Measurements from ENCODE around the gene SNX7. TPM values are rescaled to one million over a fixed set of nuclear protein-coding genes. Genes with fewer than 3 reads are reported as not detected.

The SNX7 gene
- total RNA-seq, 1 experiment from 2014 or later, result 111 TPM

GRCh38 chr1:98761219-98761865, 99.8 kb downstream of the SNX7 start:
- DNase-seq (ENCODE audit: low read depth in 1 of 2, low spot score in 2 of 2), result no peak
- H3K36me3 ChIP-seq, result peaks cover 4% of the 10 kb centered on the region; the same call in 1 of the 2 replicates
- no peak overlapping the region for H3K4me3 ChIP-seq
- no peaks in the 10 kb centered on the region for H3K27me3 ChIP-seq (replicated peaks)
- H3K9me3 ChIP-seq (replicated peaks), result no peaks in the 10 kb centered on the region
- H3K27ac ChIP-seq, result no peak overlapping the region
- no peaks in the 10 kb centered on the region for H3K4me1 ChIP-seq (replicated peaks)

GRCh38 chr1:98763488-98764150, 102.1 kb downstream of the SNX7 start:
- no peak for DNase-seq (ENCODE audit: low read depth in 1 of 2, low spot score in 2 of 2)
- no peaks in the 10 kb centered on the region for H3K9me3 ChIP-seq (replicated peaks)

GRCh38 chr1:98764485-98764884, 103.0 kb downstream of the SNX7 start:
- Histone ChIP-seq H3K27me3 (replicated peaks) (no peaks in the 10 kb centered on the region), H3K4me1 (replicated peaks) (no peaks in the 10 kb centered on the region), H3K4me3 (no peak overlapping the region), H3K36me3 (0 out of 2 replicates have a peak, but pooled peaks cover under 1% of the 10 kb centered on the region), H3K27ac (no peak overlapping the region), H3K9me3 (replicated peaks) (no peaks in the 10 kb centered on the region)
- DNase-seq (ENCODE audit: low read depth in 1 of 2, low spot score in 2 of 2), result no peak

More at GRCh38 chr1:98763488-98764150, 102.1 kb downstream of the SNX7 start:
- Histone ChIP-seq H3K27me3 (replicated peaks) (no peaks in the 10 kb centered on the region), H3K4me1 (replicated peaks) (no peaks in the 10 kb centered on the region), H3K27ac (no peak overlapping the region), H3K4me3 (no peak overlapping the region), H3K36me3 (peaks cover 4% of the 10 kb centered on the region; the same call in 1 of the 2 replicates)

GRCh38 chr1:98766255-98766654, 104.7 kb downstream of the SNX7 start:
- H3K27me3 ChIP-seq (replicated peaks), result no peaks in the 10 kb centered on the region
- no peaks in the 10 kb centered on the region for H3K4me1 ChIP-seq (replicated peaks)
- no peaks in the 10 kb centered on the region for H3K9me3 ChIP-seq (replicated peaks)

GRCh38 chr1:98769162-98769561, 107.6 kb downstream of the SNX7 start:
- Histone ChIP-seq H3K27me3 (replicated peaks) (no peaks in the 10 kb centered on the region), H3K9me3 (replicated peaks) (no peaks in the 10 kb centered on the region), H3K27ac (no peak overlapping the region), H3K4me3 (no peak overlapping the region), H3K36me3 (no peaks in the 10 kb centered on the region), H3K4me1 (replicated peaks) (no peaks in the 10 kb centered on the region)
- DNase-seq (ENCODE audit: low read depth in 1 of 2, low spot score in 2 of 2), result no peak

More at GRCh38 chr1:98766255-98766654, 104.7 kb downstream of the SNX7 start:
- Histone ChIP-seq H3K4me3 (no peak overlapping the region), H3K36me3 (no peaks in the 10 kb centered on the region), H3K27ac (no peak overlapping the region)
- no peak for DNase-seq (ENCODE audit: low read depth in 1 of 2, low spot score in 2 of 2)

GRCh38 chr1:98781906-98782305, 120.4 kb downstream of the SNX7 start:
- Histone ChIP-seq H3K4me1 (replicated peaks) (no peaks in the 10 kb centered on the region), H3K36me3 (no peaks in the 10 kb centered on the region), H3K27me3 (replicated peaks) (no peaks in the 10 kb centered on the region), H3K27ac (no peak overlapping the region), H3K4me3 (no peak overlapping the region), H3K9me3 (replicated peaks) (no peaks in the 10 kb centered on the region; the same call in 1 of the 2 replicates)
- DNase-seq (ENCODE audit: low read depth in 1 of 2, low spot score in 2 of 2), result no peak

- H3K27me3 ChIP-seq (replicated peaks), result no peaks in the 10 kb centered on the region
- no peaks in the 10 kb centered on the region; the same call in 1 of the 2 replicates for H3K9me3 ChIP-seq (replicated peaks)
- H3K36me3 ChIP-seq, result no peaks in the 10 kb centered on the region
- no peak for DNase-seq (ENCODE audit: low read depth in 1 of 2, low spot score in 2 of 2)
- no peak overlapping the region for H3K27ac ChIP-seq
- no peaks in the 10 kb centered on the region for H3K4me1 ChIP-seq (replicated peaks)
- H3K4me3 ChIP-seq, result no peak overlapping the region
These were observed 122.3 kb downstream of the SNX7 start for GRCh38 chr1:98783821-98784220.

- H3K9me3 ChIP-seq (replicated peaks), result no peaks in the 10 kb centered on the region
- H3K27me3 ChIP-seq (replicated peaks), result no peaks in the 10 kb centered on the region
- H3K4me1 ChIP-seq (replicated peaks), result no peaks in the 10 kb centered on the region
- no peak overlapping the region for H3K27ac ChIP-seq
- DNase-seq (ENCODE audit: low read depth in 1 of 2, low spot score in 2 of 2), result no peak
- H3K36me3 ChIP-seq, result no peaks in the 10 kb centered on the region
- no peak overlapping the region for H3K4me3 ChIP-seq
These were observed 130.0 kb downstream of the SNX7 start for GRCh38 chr1:98791498-98791897.

- Histone ChIP-seq H3K27me3 (replicated peaks) (no peaks in the 10 kb centered on the region), H3K9me3 (replicated peaks) (no peaks in the 10 kb centered on the region), H3K36me3 (no peaks in the 10 kb centered on the region), H3K4me3 (no peak overlapping the region), H3K27ac (no peak overlapping the region), H3K4me1 (replicated peaks) (no peaks in the 10 kb centered on the region)
- DNase-seq (ENCODE audit: low read depth in 1 of 2, low spot score in 2 of 2), result no peak
These were observed 130.6 kb downstream of the SNX7 start for GRCh38 chr1:98792123-98792522.

- Histone ChIP-seq H3K4me1 (replicated peaks) (no peaks in the 10 kb centered on the region), H3K27ac (no peak overlapping the region), H3K9me3 (replicated peaks) (no peaks in the 10 kb centered on the region), H3K27me3 (replicated peaks) (no peaks in the 10 kb centered on the region), H3K36me3 (no peaks in the 10 kb centered on the region), H3K4me3 (no peak overlapping the region)
- no peak for DNase-seq (ENCODE audit: low read depth in 1 of 2, low spot score in 2 of 2)
These were observed 131.6 kb downstream of the SNX7 start for GRCh38 chr1:98793136-98793535.

GRCh38 chr1:98794196-98794886, 132.8 kb downstream of the SNX7 start:
- Histone ChIP-seq H3K27me3 (replicated peaks) (no peaks in the 10 kb centered on the region), H3K9me3 (replicated peaks) (no peaks in the 10 kb centered on the region), H3K36me3 (no peaks in the 10 kb centered on the region), H3K4me1 (replicated peaks) (no peaks in the 10 kb centered on the region), H3K27ac (no peak overlapping the region), H3K4me3 (no peak overlapping the region)
- DNase-seq (ENCODE audit: low read depth in 1 of 2, low spot score in 2 of 2), result peak in 1 of 2 experiments; percentile 25

- H3K36me3 ChIP-seq, result no peaks in the 10 kb centered on the region
- H3K27ac ChIP-seq, result no peak overlapping the region
- no peaks in the 10 kb centered on the region for H3K4me1 ChIP-seq (replicated peaks)
- no peak overlapping the region for H3K4me3 ChIP-seq
- no peak for DNase-seq (ENCODE audit: low read depth in 1 of 2, low spot score in 2 of 2)
- H3K9me3 ChIP-seq (replicated peaks), result no peaks in the 10 kb centered on the region
- no peaks in the 10 kb centered on the region for H3K27me3 ChIP-seq (replicated peaks)
These were observed 134.5 kb downstream of the SNX7 start for GRCh38 chr1:98796049-98796448.

GRCh38 chr1:98797506-98797905, 136.0 kb downstream of the SNX7 start:
- H3K27me3 ChIP-seq (replicated peaks), result no peaks in the 10 kb centered on the region
- H3K9me3 ChIP-seq (replicated peaks), result no peaks in the 10 kb centered on the region
- no peak overlapping the region for H3K27ac ChIP-seq
- no peaks in the 10 kb centered on the region for H3K36me3 ChIP-seq
- H3K4me1 ChIP-seq (replicated peaks), result no peaks in the 10 kb centered on the region
- no peak for DNase-seq (ENCODE audit: low read depth in 1 of 2, low spot score in 2 of 2)
- no peak overlapping the region for H3K4me3 ChIP-seq

All from SJSA1 (cell line).